AG20443 (cell line): Measurements from ENCODE around the gene C1QTNF5.
A peak's percentile ranks its signal among the peaks of the same experiment; 100 is the strongest.

Experiments
- DNase-seq: peaks from one replicate; pipeline ENCODE4 v3.0.0; 2012; ENCODE audit warnings: low spot score, mixed read lengths

The C1QTNF5 gene

GRCh38 chr11:119318240-119319135, 22.2 kb downstream of the C1QTNF5 start:
- DNase-seq, result no peak

GRCh38 chr11:119317592-119318239, 23.0 kb downstream of the C1QTNF5 start:
- DNase-seq, result no peak

- peak; percentile 54 for DNase-seq
Observed at GRCh38 chr11:119316729-119317591, 23.7 kb downstream of the C1QTNF5 start, which contains the start of gene MCAM. MCAM (minus strand) TSS chr11:119317130; CDS start chr11:119317101, 29 bp downstream.

- no peak for DNase-seq
Observed at GRCh38 chr11:119316016-119316728, 24.5 kb downstream of the C1QTNF5 start.

GRCh38 chr11:119315131-119316015, 25.3 kb downstream of the C1QTNF5 start:
- DNase-seq, result peak; percentile 51

- no peak for DNase-seq
Observed at GRCh38 chr11:119314726-119315125, 26.0 kb downstream of the C1QTNF5 start.

GRCh38 chr11:119310682-119311052, 30.0 kb downstream of the C1QTNF5 start:
- DNase-seq, result no peak

GRCh38 chr11:119309953-119310681, 30.6 kb downstream of the C1QTNF5 start:
- no peak for DNase-seq

GRCh38 chr11:119309411-119309810, 31.3 kb downstream of the C1QTNF5 start:
- no peak for DNase-seq

GRCh38 chr11:119307974-119308373, 32.7 kb downstream of the C1QTNF5 start:
- no peak for DNase-seq

- DNase-seq, result no peak
Observed at GRCh38 chr11:119307219-119307618, 33.5 kb downstream of the C1QTNF5 start.

GRCh38 chr11:119306373-119306890, 34.3 kb downstream of the C1QTNF5 start:
- no peak for DNase-seq

- DNase-seq, result no peak
Observed at GRCh38 chr11:119305556-119306372, 34.9 kb downstream of the C1QTNF5 start.

- DNase-seq, result no peak
Observed at GRCh38 chr11:119303227-119303718, 37.4 kb downstream of the C1QTNF5 start.

GRCh38 chr11:119300198-119300964, 40.3 kb downstream of the C1QTNF5 start:
- no peak for DNase-seq

- DNase-seq, result no peak
Observed at GRCh38 chr11:119299416-119299815, 41.3 kb downstream of the C1QTNF5 start.

- no peak for DNase-seq
Observed at GRCh38 chr11:119298726-119299125, 42.0 kb downstream of the C1QTNF5 start.

GRCh38 chr11:119297938-119298337, 42.7 kb downstream of the C1QTNF5 start:
- DNase-seq, result no peak
